ENCODE results near the gene MYO1D. TPM values are rescaled to one million over a fixed set of nuclear protein-coding genes. Genes with fewer than 3 reads are reported as not detected.

MYO1D gene
- total RNA-seq, 1 donor from 2014 or later: 27.7 TPM

- H3K4me3 Mint-ChIP-seq: no peak overlapping the region
- DNase-seq: no peak
- CTCF ChIA-PET: interaction anchor here (0.9 kb wide), 1 partner anchor 58 kb away, joined by 4 read pairs; the partner anchor contains the start of gene MYO1D
- intact Hi-C loops (cut with micrococcal nuclease): no loop called here
- H3K9me3 Mint-ChIP-seq: no peaks in the 10 kb centered on the region
- H3K27ac Mint-ChIP-seq: no peak overlapping the region
- H3K27me3 Mint-ChIP-seq: no peaks in the 10 kb centered on the region
- ATAC-seq (ENCODE audit: low read depth): no peak
- H3K4me1 Mint-ChIP-seq: peaks cover 10% of the 10 kb centered on the region
- POLR2A ChIA-PET: no interaction called here
- no peaks in the 10 kb centered on the region for H3K36me3 Mint-ChIP-seq (ENCODE audit: low read depth)
- TF ChIP-seq, protein P1, sequence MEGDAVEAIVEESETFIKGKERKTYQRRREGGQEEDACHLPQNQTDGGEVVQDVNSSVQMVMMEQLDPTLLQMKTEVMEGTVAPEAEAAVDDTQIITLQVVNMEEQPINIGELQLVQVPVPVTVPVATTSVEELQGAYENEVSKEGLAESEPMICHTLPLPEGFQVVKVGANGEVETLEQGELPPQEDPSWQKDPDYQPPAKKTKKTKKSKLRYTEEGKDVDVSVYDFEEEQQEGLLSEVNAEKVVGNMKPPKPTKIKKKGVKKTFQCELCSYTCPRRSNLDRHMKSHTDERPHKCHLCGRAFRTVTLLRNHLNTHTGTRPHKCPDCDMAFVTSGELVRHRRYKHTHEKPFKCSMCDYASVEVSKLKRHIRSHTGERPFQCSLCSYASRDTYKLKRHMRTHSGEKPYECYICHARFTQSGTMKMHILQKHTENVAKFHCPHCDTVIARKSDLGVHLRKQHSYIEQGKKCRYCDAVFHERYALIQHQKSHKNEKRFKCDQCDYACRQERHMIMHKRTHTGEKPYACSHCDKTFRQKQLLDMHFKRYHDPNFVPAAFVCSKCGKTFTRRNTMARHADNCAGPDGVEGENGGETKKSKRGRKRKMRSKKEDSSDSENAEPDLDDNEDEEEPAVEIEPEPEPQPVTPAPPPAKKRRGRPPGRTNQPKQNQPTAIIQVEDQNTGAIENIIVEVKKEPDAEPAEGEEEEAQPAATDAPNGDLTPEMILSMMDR (IDR thresholded peaks at IDR 0.05): no peak
Measured at GRCh38 chr17:32819035-32819434, 57.9 kb downstream of the MYO1D start.

- intact Hi-C loops (cut with micrococcal nuclease): no loop called here
- Mint-ChIP-seq H3K36me3 (ENCODE audit: low read depth) (no peaks in the 10 kb centered on the region), H3K4me3 (no peak overlapping the region), H3K27ac (no peak overlapping the region), H3K9me3 (no peaks in the 10 kb centered on the region), H3K4me1 (peaks cover 11% of the 10 kb centered on the region), H3K27me3 (no peaks in the 10 kb centered on the region)
- ChIA-PET CTCF (no interaction called here), POLR2A (interaction anchor here (0.7 kb wide), 1 partner anchor 70 kb away, joined by 4 read pairs; no protein-coding TSS in a partner anchor)
- TF ChIP-seq, protein P1 (IDR thresholded peaks at IDR 0.05): no peak
- no peak for ATAC-seq (ENCODE audit: low read depth)
- no peak for DNase-seq
Measured at GRCh38 chr17:32815460-32815859, 61.5 kb downstream of the MYO1D start.

GRCh38 chr17:32814836-32815235 is 62.1 kb downstream of the MYO1D start:
- Mint-ChIP-seq H3K27ac (no peak overlapping the region), H3K27me3 (no peaks in the 10 kb centered on the region), H3K36me3 (ENCODE audit: low read depth) (no peaks in the 10 kb centered on the region), H3K4me1 (peaks cover 14% of the 10 kb centered on the region), H3K4me3 (no peak overlapping the region), H3K9me3 (no peaks in the 10 kb centered on the region)
- intact Hi-C loops (cut with micrococcal nuclease): no loop called here
- ATAC-seq (ENCODE audit: low read depth) (no peak), DNase-seq (no peak)
- CTCF ChIA-PET: no interaction called here
- POLR2A ChIA-PET: interaction anchor here (0.7 kb wide), 1 partner anchor 71 kb away, joined by 4 read pairs; no protein-coding TSS in a partner anchor
- TF ChIP-seq, protein P1 (IDR thresholded peaks at IDR 0.05): no peak

DNA sequence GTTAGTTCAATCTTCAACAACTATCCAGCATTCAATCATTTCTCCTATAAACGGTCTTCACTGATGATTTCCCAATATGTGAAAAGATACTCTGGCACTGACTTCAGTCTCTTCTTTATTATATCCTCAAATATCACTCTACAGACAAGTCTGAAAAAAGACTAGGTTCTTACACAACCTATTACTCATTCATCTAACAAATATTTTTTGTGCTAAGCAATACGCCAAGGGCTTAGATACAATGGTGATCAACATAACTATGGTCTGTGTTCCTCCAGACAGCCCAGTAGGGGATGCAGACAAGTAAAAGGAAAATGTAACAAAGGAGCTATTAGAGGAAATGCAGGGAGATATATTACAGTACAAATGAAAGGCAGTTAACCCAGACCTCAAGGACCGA is 63.9 kb downstream of the MYO1D start:
- H3K36me3 Mint-ChIP-seq (ENCODE audit: low read depth): no peaks in the 10 kb centered on the region

GRCh38 chr17:32810690-32811089 is 66.2 kb downstream of the MYO1D start:
- H3K27ac Mint-ChIP-seq: no peak overlapping the region
- POLR2A ChIA-PET: no interaction called here

More for the DNA sequence above, 63.9 kb downstream of the MYO1D start:
- H3K27ac Mint-ChIP-seq: no peak overlapping the region
- no peak overlapping the region for H3K4me3 Mint-ChIP-seq
- intact Hi-C loops (cut with micrococcal nuclease): no loop called here
- no peaks in the 10 kb centered on the region for H3K9me3 Mint-ChIP-seq
- CTCF ChIA-PET: no interaction called here
- ATAC-seq (ENCODE audit: low read depth): no peak
- DNase-seq: no peak
- peaks cover 12% of the 10 kb centered on the region for H3K4me1 Mint-ChIP-seq
- TF ChIP-seq, protein P1 (IDR thresholded peaks at IDR 0.05): no peak
- POLR2A ChIA-PET: no interaction called here
- no peaks in the 10 kb centered on the region for H3K27me3 Mint-ChIP-seq

More at GRCh38 chr17:32810690-32811089, 66.2 kb downstream of the MYO1D start:
- CTCF ChIA-PET: no interaction called here
- DNase-seq (no peak), ATAC-seq (ENCODE audit: low read depth) (no peak)
- no peaks in the 10 kb centered on the region for H3K27me3 Mint-ChIP-seq
- H3K36me3 Mint-ChIP-seq (ENCODE audit: low read depth): no peaks in the 10 kb centered on the region
- no peaks in the 10 kb centered on the region for H3K9me3 Mint-ChIP-seq
- no peak overlapping the region for H3K4me3 Mint-ChIP-seq
- intact Hi-C loops (cut with micrococcal nuclease): no loop called here
- peaks cover 8% of the 10 kb centered on the region for H3K4me1 Mint-ChIP-seq
- TF ChIP-seq, protein P1 (IDR thresholded peaks at IDR 0.05): no peak

Data from activated B cell treated with CpG ODN at 0.5 μM for 24 hours (primary cell).